ENCODE data around the gene TRAF4.
"Not testable (repeated sequence)": the region's sequence is repeated elsewhere in the genome, so short reads cannot be mapped to it uniquely, and the experiment has no call there.

TRAF4 gene

DNA sequence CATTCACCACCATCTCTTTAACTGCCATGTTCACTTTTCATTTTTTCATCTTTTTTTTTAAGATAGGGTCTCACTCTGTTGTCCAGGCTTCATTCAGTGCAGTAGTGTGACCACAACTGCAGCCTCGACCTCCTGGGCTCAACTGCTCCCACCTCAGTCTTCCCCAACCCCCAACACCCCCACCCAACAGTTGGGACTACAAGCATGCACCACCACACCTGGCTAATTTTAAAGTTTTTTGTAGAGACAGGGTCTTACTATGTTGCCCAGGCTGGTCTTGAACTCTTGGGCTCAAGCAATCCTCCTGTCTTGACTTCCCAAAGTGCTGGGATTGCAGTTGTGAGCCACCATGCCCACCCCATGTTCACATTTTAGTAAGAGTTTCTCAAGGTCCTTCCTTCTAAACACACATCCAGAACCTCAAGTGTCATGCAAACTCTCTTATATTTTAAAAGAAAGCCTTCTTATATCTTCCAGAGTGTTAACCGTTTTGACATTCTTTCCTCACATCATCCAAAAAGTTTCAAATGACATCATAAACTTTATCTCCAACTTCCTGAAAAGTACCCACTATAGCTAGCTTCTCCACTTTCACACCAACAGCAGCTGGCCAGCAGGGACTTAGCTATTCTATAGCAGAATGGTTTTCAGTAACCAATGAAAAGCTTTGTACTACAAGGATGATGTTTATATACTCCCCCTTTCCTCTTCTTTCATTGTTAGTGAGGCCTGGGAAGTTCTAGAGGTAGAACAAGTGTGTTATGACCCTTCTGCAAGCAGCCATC is 49.3 kb downstream of the TRAF4 start:
- no peak for DNase-seq (ENCODE audit: low read depth)

DNA sequence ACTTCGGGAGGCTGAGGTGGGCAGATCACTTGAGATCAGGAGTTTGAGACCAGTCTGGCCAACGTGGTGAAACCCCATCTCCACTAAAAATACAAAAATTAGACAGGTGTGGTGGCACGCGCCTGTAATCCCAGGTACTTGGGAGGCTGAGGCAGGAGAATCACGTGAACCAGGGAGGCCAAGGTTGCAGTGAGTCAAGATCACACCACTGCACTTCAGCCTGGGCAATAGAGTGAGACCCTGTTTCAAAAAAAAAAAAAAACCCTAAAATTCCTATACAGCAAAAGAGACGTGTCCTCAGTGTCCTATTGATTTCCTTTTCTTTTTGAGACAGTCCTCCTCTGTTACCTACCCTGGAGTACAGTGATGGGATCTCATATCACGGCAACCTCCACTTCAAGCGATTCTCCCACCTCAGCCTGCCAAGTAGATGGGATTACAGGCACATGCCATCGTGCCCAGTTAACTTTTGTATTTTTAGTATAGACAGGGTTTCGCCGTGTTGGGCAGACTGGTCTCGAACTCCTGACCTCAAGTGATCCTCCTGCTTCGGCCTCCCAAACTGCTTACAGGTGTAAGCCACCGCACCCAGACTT is 51.1 kb downstream of the TRAF4 start:
- not testable (repeated sequence) for DNase-seq (ENCODE audit: low read depth)

DNA sequence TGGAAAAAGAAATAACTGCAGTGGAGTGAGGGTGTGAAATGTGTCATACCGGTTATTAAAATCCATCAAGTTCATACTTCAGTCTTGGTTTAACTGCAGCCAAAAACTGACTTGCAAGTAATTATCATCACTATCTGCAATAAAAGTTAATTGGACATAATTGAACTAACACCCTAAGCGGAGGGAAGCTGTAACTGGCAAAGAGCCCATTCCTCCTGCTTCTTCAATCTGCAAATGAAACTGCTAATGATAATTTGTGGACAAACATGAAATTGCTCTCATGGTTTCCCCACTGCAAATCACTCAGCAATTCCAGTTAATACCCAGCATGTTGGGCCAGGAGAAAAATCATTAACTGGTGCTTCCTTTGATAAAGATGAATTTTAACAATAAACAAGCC is 52.3 kb downstream of the TRAF4 start:
- no peak for DNase-seq (ENCODE audit: low read depth)

Data from T follicular helper cell (primary cell).